ENCODE data around the gene DCXR. TPM values are rescaled to one million over a fixed set of nuclear protein-coding genes. Genes with fewer than 3 reads are reported as not detected.

DCXR gene
- total and polyA plus RNA-seq, 2 of the 13 experiments (the other 11 are each of a cell fraction or from before 2014, with no cell fraction given), result 287 to 311 TPM

GRCh38 chr17:82065638-82066303 is 28.3 kb upstream of the DCXR start, which contains the start of gene DUS1L (continued):
- no peak for TF ChIP-seq ELF4 (CRISPR knock-in tag; IDR thresholded peaks at IDR 0.05; ENCODE audit: borderline replicate concordance)
- TF ChIP-seq ZNF33B (CRISPR knock-in tag; IDR thresholded peaks at IDR 0.05), result 0 out of 2 replicates have a peak, but pooled peaks have one; percentile 61
- peak; percentile 70 for TF ChIP-seq HNRNPLL (IDR thresholded peaks at IDR 0.05; ENCODE audit: low read depth, low read length, poor library complexity, severe bottlenecking)
- no peak for TF ChIP-seq ZNF256 (CRISPR knock-in tag; conservative IDR thresholded peaks at IDR 0.05)
- TF ChIP-seq TMF1 (CRISPR knock-in tag; IDR thresholded peaks at IDR 0.05; ENCODE audit: low read depth), result peak; percentile 90; the same call in 1 of the 2 replicates
- no peak for TF ChIP-seq MATR3 (CRISPR knock-in tag; IDR thresholded peaks at IDR 0.05)
- TF ChIP-seq NFIB (CRISPR knock-in tag; IDR thresholded peaks at IDR 0.05; ENCODE audit: borderline replicate concordance), result no peak
- peak; percentile 95; the same call in 1 of the 2 replicates for TF ChIP-seq ZNF749 (CRISPR knock-in tag; IDR thresholded peaks at IDR 0.05; ENCODE audit: borderline replicate concordance)
- peak; percentile 68; the same call in 1 of the 2 replicates for TF ChIP-seq HINFP (CRISPR knock-in tag; IDR thresholded peaks at IDR 0.05; ENCODE audit: low read depth)
- TF ChIP-seq MTF2 (CRISPR knock-in tag; IDR thresholded peaks at IDR 0.05; ENCODE audit: borderline replicate concordance), result no peak; the same call in 1 of the 2 replicates
- TF ChIP-seq MED8 (CRISPR knock-in tag; IDR thresholded peaks at IDR 0.05; ENCODE audit: insufficient replicate concordance), result peak; percentile 91
- peak; percentile 91 for TF ChIP-seq AKAP8 (CRISPR knock-in tag; IDR thresholded peaks at IDR 0.05)
- no peak for TF ChIP-seq ZSCAN22 (CRISPR knock-in tag; IDR thresholded peaks at IDR 0.05)
- TF ChIP-seq ZMYM2 (CRISPR knock-in tag; IDR thresholded peaks at IDR 0.05), result no peak
- peak; percentile 89 for TF ChIP-seq PHF8 (CRISPR knock-in tag; IDR thresholded peaks at IDR 0.05)
- TF ChIP-seq NCOA5 (CRISPR knock-in tag; IDR thresholded peaks at IDR 0.05), result no peak
- no peak; the same call in 1 of the 2 replicates for TF ChIP-seq TERF1 (CRISPR knock-in tag; IDR thresholded peaks at IDR 0.05)
- TF ChIP-seq ZNF460 (CRISPR knock-in tag; IDR thresholded peaks at IDR 0.05; ENCODE audit: borderline replicate concordance), result peak; percentile 14; the same call in 1 of the 2 replicates
- TF ChIP-seq ZNF704 (CRISPR knock-in tag; IDR thresholded peaks at IDR 0.05; ENCODE audit: borderline replicate concordance), result no peak
- peak; percentile 67; the same call in 1 of the 2 replicates for TF ChIP-seq SMAD3 (CRISPR knock-in tag; IDR thresholded peaks at IDR 0.05)
- no peak for TF ChIP-seq ZNF10 (CRISPR knock-in tag; IDR thresholded peaks at IDR 0.05; ENCODE audit: borderline replicate concordance, low read depth)
- peak; percentile 69 for TF ChIP-seq PHF5A (CRISPR knock-in tag; IDR thresholded peaks at IDR 0.05; ENCODE audit: low read depth, unreplicated experiment)
- no peak for TF ChIP-seq MBNL3 (CRISPR knock-in tag; conservative IDR thresholded peaks at IDR 0.05)
- peak; percentile 87 for TF ChIP-seq TGIF2 (CRISPR knock-in tag; IDR thresholded peaks at IDR 0.05)
- peak; percentile 78 for TF ChIP-seq RBFOX2 (IDR thresholded peaks at IDR 0.05; ENCODE audit: low read depth, low read length)
